Renal pelvis (tissue), 4 donors: ENCODE measurements around the gene KIF12. TPM values are rescaled to one million over a fixed set of nuclear protein-coding genes. Genes with fewer than 3 reads are reported as not detected.

Source experiments
- DNase-seq: peaks from one replicate; pipeline ENCODE4 v3.0.0-alpha.2; 2013
- polyA plus RNA-seq, 3 donors: library from polyadenylated mRNA; unstranded; fragments of 120-200 nt; gene quantifications; one replicate each; pipeline ENCODE4 v1.2.1, GENCODE V29; 2013; ENCODE audit not compliant: insufficient read length in 3 of 3

Gene KIF12
- polyA plus RNA-seq, 3 donors = 191 to 249 (median 227) TPM

DNA sequence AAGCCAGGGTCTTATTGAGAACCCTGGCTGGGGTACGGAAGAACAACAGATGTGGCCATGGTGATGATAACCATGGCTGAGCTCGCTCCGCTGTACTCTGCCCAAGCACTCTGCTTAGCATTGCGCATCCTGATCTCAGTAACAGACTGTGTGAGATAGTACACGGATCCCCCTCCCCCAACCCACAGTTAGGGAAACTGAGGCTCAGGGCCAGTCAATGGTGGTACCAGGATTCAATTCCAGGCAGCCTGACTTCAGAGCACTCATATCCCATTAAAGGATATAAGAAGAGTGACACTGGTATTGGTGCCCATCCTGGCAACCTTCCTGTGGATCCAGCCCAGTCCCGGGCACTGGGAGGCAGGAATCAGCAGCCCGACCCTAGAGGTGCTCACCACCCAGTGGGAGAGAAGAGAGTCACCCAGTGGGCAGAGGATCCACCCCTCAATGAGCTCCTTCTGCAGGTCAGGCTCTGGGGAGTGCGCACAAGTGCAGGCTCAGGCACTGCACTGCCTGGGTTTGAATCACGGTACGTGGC lies 26.5 kb upstream of the KIF12 start:
- no peak for DNase-seq

DNA sequence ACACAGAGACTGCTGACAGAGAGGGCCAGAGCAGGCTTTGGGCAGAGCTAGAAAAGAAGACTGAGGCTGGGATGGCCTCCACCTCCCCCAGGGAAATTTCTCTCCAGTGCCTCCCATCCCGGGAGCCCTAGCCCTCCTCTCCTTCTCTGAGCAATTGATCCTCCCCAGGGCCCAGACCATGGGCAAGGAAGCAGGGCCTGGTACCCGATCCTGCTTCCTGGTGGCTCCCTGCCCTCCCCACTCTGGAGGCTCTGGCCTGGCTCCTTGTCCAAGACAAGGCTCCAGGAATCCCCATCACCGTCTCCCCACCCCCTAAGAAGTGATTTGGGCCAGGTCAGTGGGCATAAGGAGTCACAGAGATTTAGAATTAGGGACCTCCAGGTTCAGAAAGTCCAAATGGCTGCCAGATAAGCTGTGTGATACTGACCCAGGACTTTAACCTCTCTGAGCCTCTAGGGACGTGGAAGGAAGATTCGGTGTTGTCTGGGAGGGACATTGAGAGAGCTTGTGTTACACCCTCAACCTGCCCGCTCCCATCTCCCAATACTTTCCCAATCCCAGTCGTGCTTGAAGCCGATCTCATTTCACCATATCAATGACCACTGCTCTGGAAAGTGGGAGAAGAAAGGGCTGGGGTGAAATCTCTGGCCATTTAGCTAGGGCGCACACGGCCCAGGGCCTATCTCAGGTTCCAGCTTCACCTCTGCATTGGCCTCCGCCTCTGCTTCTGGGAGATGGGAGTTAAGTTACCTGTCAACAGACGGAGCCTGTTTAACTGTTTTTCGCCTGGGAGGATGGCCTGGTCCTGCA lies 25.8 kb upstream of the KIF12 start:
- DNase-seq = no peak

- no peak for DNase-seq
Observed at GRCh38 chr9:114124138-114124537, 25.0 kb upstream of the KIF12 start.

DNA sequence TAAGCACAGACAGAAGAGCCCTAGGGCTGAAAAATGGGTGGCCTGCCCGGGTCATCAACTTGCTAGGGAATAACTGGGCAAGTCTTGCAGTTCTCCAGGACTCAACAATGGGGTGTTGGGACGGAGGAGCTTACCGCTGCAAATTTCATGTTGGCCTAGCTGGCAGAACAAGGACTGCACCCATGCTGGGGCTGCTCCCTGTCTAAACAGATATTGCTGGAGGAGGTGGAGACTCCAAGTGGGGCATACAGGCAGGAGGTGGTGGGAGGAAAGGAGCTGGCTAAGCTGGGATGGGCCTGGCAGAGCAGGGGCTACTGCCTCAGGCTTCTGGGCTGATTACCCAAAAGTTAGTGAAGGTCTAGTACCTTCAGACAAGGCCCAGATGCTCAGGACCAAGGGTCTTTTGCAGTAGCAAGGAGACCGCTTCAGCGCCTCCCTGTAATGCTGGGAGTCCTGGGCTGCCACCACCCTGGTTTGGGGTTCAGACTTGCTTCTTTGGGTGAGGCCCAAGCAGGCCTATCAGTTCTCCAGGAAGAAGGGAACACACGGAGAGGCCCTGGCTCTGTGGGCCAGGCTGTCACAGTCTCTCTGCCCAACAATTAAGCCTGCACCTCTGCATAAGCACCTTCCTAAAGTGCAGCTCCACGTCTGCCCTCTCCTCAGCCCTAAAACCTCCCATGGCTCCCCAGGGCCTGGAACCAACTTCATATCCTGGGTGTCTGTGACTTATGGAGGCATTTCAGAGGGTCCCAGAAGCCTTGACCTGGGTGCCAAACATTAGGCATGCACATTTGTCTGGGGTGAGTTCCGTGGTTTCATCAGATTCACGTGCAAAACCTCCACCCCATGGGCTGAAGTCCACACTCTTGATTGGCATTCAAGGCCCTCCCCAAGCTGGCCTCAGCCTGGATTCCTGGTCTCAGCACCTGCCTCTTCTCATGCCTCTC lies 24.2 kb upstream of the KIF12 start:
- DNase-seq = no peak

GRCh38 chr9:114122136-114123027 lies 23.3 kb upstream of the KIF12 start:
- no peak for DNase-seq

GRCh38 chr9:114121227-114122135 lies 22.4 kb upstream of the KIF12 start:
- DNase-seq = no peak

DNA sequence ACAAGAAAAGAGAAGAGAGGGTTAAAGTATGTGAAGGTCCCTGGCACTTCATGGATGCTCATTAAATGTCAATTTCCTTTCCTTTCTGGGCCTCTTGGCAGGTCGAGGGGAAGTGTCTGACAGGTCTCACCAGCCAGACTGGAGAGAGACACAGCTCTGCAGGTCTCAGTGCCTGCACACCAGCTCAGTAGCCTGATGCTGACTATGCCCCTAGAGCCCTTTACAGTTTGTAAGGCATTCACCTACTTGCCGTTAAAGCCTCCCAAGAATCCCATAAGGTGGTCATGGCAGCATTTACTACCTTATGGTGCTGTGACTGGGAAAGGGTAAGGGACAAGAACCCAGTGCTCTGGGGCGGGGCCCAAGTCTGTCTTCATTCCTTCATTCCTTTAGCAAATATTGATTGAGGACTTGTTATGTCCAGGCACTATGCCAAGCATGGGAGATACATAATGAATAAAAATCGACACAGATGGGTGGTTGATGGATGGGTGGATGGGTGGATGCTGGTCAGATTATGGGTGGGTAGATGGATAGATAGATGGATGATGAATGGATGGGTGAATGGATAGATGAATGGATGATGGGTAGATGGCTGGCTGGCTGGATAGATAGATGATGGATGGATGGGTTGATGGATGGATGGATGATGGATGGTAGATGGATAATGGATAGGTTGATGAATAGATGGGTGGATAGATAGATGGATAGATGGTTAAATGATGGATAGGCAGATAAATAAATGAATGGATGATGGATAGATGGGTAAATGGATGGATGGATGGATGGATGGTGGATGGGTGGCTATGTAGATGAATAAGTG lies 21.3 kb upstream of the KIF12 start:
- no peak for DNase-seq

DNA sequence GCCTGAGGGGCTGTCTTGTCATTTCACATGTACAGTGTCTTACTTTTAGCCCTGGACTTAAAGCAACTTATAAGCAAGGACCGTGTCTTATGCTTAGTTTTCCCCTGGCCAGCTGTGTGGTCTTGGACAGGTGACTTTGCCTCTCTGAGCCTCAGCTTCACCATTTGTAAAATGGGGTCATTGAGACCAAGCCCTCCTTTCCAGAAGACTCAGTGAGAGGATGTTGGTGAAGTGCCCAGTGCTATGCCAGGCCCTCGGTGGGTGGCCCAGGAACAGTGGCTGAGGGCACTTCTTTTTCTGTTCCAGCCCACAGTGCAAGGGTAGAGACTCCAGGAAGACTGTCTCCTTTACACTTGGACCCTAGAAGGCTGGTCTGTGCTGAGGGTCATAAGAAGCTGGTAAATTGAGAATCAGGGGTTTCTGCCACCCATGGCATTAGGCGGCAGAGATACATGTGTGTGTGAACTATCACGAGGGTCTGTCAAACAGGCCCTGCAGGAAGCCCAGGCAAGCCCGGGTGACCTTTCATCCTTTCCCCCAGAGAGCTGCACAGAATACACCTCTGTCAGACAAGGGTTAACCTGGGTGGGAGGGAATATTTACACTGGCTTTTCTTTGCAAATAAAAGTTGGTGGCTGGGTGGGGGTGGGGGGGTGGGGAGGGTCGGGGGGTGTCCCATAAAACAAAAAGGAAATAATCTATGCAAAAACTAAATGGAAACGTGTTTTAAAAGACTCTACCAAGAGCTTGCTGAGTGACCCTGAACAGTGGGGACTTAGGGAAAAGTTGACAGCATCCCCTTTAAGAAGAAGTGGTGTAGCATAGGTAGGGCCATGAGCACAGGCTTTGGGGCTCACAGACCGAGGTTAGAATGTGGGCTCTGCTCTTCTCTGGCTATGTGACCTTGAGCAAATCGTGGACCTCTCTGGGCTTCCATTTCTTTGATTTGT lies 20.4 kb upstream of the KIF12 start:
- no peak for DNase-seq

DNA sequence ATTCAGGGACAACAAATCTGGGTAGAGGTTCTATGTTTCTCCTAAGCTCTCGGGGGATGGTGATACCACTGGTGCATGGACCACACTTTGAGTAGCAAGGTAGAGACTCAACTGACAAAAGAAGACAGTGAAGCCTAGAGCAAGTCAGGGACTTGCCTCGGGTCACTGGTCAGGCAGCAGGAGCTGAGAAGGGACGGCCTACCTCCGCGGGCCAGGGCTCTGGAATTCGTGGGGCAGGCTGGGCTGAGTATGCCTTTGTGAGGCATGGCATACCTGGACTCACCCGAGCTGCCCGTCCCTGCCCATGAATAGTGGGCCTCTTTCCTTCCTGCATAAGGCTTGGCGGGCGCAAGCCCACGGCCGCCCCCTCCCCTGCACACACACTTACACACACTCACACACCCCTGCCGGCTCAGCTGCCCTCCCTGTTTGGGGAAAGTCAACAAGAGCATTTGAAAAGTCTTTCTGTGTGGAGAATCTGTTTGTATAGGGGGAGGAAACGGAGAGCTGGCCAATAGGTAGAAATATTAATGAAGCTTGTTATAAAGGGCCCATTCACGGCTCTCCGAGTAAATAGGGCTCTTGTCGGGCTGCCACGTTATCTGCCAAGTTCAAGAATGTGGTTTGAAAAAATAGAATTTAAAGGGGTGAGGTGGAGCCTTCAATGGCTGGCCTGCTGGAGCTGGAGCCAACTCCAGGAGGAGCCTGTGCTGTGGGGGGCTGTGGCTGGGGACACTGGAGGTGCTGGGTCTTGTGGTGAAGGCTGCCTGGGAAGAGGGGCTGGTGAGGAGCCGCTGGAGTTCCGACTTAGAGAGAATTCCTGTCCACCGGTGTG lies 19.1 kb upstream of the KIF12 start:
- no peak for DNase-seq

GRCh38 chr9:114117614-114117995 lies 18.5 kb upstream of the KIF12 start:
- DNase-seq = no peak

DNA sequence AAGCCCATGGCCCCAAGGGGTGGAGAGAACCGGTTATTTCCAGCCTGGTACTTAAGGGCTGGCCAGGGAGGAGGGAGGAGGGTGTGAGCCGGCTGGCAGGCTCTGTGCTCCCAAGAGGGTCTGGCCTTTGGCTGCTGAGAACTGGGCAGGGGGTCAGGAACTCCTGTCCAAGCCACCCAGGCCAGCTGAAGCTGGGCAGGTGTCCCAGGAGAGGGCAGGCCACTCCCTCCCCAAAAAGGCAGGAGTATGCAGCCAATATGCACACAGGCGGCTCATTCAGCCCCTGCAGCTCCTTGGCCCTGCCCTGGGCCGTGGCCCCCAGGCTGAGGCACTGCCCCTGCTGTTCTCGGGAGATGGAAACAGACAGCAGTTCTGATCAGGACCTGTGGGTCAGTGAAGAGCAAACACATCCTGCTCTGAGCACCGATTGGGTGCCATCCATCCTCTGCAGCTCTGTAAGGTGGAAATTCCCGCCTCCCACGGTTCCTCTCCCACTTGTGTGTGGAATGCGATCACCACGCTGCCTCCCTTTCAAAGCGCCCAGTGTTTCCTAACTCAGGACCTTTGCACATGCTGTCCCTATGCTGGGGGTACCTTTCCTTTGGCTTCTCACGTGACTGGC lies 17.1 kb upstream of the KIF12 start:
- no peak for DNase-seq

DNA sequence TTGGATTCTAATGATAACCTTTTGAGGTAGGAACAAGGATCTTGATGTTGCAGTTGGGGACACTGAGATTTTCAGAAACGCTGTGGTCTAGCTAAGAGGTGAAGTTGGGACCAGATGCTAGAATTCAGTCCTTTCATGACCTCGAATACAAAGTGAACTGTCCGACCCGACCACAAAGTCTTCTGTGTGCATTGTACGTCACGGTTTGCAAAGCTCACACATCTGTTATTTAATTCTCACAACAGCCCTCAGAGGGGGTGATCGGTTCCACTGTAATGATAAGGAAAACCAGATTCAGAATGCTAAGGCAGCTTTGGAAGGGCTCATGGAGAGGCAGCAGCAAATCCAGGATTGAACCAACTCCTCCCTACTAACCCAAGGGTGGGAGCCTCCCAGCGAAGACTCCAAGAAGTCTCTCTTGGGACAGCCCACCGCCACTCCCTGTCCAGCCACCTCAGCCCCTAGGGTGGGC lies 16.6 kb upstream of the KIF12 start:
- DNase-seq = no peak

- DNase-seq = no peak
Observed at GRCh38 chr9:114114364-114114763, 15.3 kb upstream of the KIF12 start.

DNA sequence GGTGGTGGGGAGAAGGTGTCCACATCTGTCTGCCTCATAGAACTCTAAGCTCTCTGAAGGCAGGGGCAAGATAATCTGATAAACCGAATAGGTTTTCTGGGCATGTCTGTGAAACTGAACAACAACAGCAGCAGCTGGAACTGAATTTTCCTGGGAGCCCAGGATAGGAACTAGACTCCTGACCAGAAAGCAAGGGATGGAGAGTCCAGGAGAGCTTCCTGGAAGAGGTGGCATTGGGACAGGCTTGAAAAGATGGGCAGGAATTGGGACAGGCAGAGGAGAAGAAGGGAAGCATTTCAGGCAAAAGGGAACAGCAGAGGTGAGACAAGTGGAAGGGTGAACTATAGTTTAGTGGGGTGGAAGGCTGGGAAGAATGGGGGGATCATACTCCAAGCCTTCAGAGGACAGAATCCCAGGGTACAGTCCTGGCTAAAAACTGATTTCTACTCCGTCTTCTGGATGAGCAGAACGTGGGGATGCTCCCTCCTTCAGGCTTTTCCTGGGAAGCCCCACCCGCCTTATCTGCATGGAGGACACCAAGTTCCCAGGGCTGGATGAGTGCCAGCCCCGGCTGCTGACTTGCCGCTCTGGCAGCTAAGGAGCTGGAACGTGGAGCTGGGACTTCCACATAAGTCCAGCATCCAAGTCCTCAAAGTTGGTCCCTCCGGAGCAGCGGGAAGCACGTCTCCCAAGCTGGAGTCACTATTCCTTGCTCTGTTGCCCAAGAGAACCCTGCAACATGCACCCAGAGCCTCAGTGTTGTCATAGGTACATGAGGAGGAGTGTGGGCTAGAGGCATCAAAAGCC lies 13.9 kb upstream of the KIF12 start:
- DNase-seq = no peak

- no peak for DNase-seq
Observed at GRCh38 chr9:114112325-114112724, 13.2 kb upstream of the KIF12 start.

GRCh38 chr9:114110180-114110579 lies 11.1 kb upstream of the KIF12 start:
- DNase-seq = no peak
